WI38 (cell line): ENCODE results near the gene CDYL2.
"Not testable (repeated sequence)": the region's sequence is repeated elsewhere in the genome, so short reads cannot be mapped to it uniquely, and the experiment has no call there.

Experiments used
- H3K4me3 ChIP-seq: 2 replicates; pipeline ENCODE4 v1.5.1; 2011; ENCODE audit warnings: low read depth, mild to moderate bottlenecking, control low read depth, low read length
- TF ChIP-seq, protein P1 (sequence below): IDR thresholded peaks from 2 replicates; pipeline ENCODE4 v1.5.1; 2012; ENCODE audit warnings: low read depth, mild to moderate bottlenecking, control low read depth, low read length

Gene CDYL2

DNA sequence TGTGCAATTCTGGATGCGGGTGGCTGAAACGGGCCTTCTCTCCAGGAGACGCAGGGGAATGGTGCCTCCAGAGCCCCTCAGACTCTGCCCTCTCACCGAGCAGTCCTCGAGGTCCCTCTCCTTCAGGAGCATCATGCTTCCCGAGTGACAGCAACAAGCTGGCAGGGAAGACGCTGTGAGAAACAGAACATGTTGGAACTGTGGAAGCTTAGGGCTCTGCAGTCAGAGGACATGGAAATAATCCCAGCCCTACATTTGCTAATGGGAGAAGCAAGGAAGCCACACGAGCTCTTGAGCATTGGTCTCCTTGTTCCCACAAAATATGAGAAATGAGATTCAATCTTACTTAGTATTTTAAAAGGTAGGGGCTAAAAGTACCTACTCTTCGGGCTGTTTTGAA lies 148.6 kb downstream of the CDYL2 start:
- TF ChIP-seq, protein P1, sequence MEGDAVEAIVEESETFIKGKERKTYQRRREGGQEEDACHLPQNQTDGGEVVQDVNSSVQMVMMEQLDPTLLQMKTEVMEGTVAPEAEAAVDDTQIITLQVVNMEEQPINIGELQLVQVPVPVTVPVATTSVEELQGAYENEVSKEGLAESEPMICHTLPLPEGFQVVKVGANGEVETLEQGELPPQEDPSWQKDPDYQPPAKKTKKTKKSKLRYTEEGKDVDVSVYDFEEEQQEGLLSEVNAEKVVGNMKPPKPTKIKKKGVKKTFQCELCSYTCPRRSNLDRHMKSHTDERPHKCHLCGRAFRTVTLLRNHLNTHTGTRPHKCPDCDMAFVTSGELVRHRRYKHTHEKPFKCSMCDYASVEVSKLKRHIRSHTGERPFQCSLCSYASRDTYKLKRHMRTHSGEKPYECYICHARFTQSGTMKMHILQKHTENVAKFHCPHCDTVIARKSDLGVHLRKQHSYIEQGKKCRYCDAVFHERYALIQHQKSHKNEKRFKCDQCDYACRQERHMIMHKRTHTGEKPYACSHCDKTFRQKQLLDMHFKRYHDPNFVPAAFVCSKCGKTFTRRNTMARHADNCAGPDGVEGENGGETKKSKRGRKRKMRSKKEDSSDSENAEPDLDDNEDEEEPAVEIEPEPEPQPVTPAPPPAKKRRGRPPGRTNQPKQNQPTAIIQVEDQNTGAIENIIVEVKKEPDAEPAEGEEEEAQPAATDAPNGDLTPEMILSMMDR = no peak
- no peak overlapping the region for H3K4me3 ChIP-seq

DNA sequence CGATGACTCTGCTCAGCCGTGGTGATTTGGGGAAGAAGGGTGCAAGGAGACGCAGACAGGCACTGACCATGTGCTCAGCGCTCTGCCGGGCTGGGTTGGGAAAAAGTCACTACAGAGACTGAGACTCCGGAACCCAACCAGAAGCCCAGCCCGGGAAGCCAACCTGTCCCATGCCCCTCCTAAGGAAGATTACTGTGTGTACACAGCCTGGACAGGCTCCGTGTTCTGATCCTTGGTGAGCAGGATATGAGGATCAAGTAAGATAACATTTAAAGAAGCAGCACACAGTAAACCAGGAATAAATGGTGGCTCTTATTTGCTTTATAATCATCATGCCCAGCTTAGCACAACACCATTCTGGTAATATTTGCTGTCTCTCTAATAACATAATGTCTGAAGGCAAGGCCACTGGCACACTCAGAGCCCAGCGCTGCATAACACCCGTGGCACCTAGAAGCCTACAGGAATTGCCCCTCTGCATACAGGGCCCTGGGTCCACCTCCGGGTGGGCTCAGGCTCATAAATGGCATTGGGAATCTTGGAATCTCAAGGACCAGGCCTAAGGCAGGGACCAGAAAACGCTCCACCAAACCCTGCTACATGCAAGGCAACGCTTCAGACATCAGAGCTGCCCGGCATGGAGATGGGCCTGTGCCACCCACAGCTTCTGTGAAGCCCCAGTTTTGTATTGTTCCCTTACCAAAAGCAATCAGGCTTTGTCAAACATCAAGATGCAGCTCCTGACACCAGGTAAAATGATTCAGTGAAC lies 150.1 kb downstream of the CDYL2 start:
- H3K4me3 ChIP-seq = no peak overlapping the region
- TF ChIP-seq, protein P1 = no peak

DNA sequence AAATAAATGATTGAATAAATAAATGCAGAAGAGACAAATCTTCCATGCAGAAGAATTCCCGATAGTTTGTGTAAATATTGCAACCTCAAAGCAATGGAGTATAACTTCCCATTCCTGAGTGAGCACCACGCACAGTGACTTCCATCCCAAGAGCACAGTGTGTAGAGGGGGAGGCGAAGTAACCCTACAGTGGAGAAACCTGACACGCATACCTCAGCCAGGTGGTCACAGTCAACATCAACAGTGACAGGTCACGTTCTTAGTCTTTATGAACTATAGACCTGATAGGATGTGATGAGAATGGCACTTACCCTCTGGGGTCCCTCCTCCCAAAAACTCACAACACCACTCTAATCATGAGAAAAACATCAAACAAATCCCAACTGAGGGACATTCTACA lies 152.0 kb downstream of the CDYL2 start:
- H3K4me3 ChIP-seq = no peak overlapping the region

DNA sequence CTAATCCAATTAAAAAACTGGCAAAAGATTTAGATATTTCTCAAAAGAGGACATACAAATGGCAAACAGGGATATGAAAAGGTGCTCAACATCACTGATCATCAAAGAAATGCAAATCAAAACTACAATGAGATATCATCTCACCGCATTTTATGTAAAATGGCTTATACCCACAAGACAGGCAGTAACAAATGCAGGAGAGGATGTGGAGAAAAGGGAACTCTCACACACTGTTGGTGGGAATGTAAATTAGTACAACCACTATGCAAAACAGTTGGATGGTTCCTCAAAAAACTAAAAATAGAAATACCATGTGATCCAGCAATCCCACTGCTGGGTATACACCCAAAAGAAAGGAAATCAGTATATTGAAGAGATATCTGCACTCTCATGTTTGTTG lies 154.1 kb downstream of the CDYL2 start:
- not testable (repeated sequence) for H3K4me3 ChIP-seq

More for the DNA sequence above, 152.0 kb downstream of the CDYL2 start:
- TF ChIP-seq, protein P1 = no peak

DNA sequence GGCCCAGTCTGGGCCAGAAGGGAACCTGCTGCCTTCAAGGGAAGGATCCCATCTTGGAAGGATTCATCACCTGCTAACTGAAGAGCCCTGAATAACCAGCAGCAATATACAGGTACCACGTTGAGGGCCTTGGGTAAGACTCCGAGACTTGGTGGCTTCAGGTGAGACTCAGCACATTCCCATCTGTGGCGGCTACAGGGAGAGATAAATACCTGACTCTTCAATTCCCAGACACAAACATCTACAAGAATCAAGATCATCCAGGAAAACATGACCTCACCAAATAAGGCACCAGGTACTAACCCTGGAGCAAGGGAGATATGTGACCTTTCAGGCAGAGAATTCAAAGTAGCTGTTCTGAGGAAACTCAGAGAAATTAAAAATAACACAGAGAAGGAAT lies 164.1 kb downstream of the CDYL2 start:
- H3K4me3 ChIP-seq = no peak overlapping the region
- TF ChIP-seq, protein P1 = no peak

DNA sequence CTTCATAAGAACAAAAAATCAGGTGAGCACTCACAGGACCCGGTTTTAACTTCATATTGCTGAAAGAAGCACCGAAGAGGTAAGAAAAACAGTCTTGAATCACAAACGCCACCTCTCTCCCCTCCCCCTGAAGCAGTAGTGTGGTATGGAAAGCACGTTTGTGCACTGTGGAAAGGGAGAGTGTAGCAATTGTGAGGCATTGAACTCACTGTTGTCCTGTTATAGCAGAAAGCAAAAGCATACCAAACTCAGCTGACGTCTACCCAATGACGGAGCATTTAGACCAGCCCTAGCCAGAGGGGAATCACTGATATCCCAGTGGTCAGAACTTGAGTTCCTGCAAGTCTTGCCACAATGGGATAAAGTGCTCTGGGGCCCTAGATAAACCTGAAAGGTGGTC lies 164.8 kb downstream of the CDYL2 start:
- no peak overlapping the region for H3K4me3 ChIP-seq
- TF ChIP-seq, protein P1 = no peak

DNA sequence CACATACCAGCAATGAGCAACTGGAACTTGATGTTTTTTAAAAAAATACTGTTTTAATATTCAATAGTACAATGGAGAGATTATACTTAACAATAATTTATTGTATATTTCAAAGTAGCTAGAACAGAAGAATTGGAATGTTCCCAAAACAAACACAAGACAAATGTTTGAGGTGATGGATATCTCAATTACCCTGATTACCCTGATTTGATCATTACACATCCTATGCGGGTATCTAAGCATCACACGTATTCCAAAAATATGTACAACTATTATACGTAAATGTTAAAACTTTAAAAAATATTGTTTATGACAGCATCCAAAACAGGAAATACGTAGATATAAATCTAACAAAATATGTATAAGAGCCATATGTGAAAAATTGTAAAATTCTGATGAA lies 166.8 kb downstream of the CDYL2 start:
- H3K4me3 ChIP-seq = no peak overlapping the region
- TF ChIP-seq, protein P1 = no peak

DNA sequence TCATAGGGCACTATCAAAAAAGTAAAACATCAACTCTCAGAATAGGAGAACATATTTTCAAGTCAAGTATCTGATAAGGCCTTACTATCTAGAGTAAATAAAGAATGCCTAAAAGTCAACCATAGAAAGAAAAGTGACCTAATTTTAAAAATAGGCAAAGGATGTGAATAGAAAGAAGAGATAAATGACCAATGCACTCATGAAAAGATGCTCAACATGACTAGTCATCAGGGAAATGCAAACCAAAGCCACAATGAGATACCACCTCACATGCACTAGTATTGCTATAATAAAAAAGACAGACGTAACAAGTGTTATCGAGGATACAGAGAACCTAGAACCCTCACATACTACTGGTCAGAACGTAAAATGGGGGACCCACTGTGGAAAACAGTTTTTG lies 172.8 kb downstream of the CDYL2 start:
- TF ChIP-seq, protein P1 = no peak
- H3K4me3 ChIP-seq = no peak overlapping the region
